SK-N-SH (cell line): Measurements from ENCODE around the gene FEM1C.

Experiments used
- EZH2phosphoT487 ChIP-seq: fragments of 200-600 bp; sonication (generic); IDR thresholded peaks from 2 replicates; pipeline ENCODE4 v1.6.1; 2017; ENCODE audit warnings: low read depth, mixed run types, mild to moderate bottlenecking, antibody characterized with exemption, moderate library complexity, borderline replicate concordance
- POLR2AphosphoS5 ChIP-seq: IDR thresholded peaks from 2 replicates; pipeline ENCODE4 v1.6.1; 2012; ENCODE audit warnings: low read depth, low read length
- TF ChIP-seq, protein P1 (sequence below): fragments of 200-600 bp; sonication (generic); IDR thresholded peaks from 2 replicates; pipeline ENCODE4 v1.6.1; 2017; ENCODE audit warnings: antibody characterized with exemption, mild to moderate bottlenecking, moderate library complexity
- TF ChIP-seq, protein P2 (sequence below): IDR thresholded peaks from 2 replicates; pipeline ENCODE4 v1.6.1; 2012; ENCODE audit warnings: mild to moderate bottlenecking, low read depth, low read length, moderate library complexity

DNA sequence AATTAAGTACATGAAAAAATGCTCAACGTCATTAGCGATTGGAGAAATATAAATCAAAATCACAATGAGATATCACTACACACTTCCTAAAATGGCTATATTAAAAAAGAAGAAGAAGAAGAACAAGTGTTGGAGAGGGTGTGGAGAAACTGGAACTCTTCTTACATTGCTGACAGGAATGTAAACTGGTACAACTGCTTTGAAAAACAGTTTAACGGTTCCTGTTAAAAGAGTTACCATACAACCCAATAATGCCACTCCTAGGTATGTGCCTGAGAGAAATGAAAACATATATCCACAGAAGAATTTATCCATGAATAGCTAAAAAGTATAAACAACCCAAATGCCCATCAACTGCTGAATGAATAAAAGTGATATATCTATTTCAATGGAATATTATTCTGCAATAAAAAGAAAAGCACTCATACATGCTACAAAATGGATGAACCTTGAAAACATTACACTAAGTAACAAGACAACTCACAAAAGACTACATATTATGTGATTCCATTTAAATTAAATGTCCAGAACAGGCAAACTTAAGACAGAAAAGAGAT, 9.0 kb downstream of the FEM1C start:
- TF ChIP-seq, protein P1, sequence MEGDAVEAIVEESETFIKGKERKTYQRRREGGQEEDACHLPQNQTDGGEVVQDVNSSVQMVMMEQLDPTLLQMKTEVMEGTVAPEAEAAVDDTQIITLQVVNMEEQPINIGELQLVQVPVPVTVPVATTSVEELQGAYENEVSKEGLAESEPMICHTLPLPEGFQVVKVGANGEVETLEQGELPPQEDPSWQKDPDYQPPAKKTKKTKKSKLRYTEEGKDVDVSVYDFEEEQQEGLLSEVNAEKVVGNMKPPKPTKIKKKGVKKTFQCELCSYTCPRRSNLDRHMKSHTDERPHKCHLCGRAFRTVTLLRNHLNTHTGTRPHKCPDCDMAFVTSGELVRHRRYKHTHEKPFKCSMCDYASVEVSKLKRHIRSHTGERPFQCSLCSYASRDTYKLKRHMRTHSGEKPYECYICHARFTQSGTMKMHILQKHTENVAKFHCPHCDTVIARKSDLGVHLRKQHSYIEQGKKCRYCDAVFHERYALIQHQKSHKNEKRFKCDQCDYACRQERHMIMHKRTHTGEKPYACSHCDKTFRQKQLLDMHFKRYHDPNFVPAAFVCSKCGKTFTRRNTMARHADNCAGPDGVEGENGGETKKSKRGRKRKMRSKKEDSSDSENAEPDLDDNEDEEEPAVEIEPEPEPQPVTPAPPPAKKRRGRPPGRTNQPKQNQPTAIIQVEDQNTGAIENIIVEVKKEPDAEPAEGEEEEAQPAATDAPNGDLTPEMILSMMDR, result no peak
- TF ChIP-seq EZH2phosphoT487, result no peak
- no peak for TF ChIP-seq POLR2AphosphoS5
- TF ChIP-seq, protein P2, sequence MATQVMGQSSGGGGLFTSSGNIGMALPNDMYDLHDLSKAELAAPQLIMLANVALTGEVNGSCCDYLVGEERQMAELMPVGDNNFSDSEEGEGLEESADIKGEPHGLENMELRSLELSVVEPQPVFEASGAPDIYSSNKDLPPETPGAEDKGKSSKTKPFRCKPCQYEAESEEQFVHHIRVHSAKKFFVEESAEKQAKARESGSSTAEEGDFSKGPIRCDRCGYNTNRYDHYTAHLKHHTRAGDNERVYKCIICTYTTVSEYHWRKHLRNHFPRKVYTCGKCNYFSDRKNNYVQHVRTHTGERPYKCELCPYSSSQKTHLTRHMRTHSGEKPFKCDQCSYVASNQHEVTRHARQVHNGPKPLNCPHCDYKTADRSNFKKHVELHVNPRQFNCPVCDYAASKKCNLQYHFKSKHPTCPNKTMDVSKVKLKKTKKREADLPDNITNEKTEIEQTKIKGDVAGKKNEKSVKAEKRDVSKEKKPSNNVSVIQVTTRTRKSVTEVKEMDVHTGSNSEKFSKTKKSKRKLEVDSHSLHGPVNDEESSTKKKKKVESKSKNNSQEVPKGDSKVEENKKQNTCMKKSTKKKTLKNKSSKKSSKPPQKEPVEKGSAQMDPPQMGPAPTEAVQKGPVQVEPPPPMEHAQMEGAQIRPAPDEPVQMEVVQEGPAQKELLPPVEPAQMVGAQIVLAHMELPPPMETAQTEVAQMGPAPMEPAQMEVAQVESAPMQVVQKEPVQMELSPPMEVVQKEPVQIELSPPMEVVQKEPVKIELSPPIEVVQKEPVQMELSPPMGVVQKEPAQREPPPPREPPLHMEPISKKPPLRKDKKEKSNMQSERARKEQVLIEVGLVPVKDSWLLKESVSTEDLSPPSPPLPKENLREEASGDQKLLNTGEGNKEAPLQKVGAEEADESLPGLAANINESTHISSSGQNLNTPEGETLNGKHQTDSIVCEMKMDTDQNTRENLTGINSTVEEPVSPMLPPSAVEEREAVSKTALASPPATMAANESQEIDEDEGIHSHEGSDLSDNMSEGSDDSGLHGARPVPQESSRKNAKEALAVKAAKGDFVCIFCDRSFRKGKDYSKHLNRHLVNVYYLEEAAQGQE, result no peak
